NCI-H82 treated with DMSO at 0.1 percent for 48 hours (cell line): ENCODE data around the gene TFPI.

Experiments
- DNase-seq: peaks from one replicate; lab custom pipeline; 2025; ENCODE audit not compliant: unreplicated experiment; lab: John Stamatoyannopoulos, UW

TFPI gene

GRCh38 chr2:187422282-187422681 is 132.0 kb downstream of the TFPI start:
- DNase-seq, result no peak

DNA sequence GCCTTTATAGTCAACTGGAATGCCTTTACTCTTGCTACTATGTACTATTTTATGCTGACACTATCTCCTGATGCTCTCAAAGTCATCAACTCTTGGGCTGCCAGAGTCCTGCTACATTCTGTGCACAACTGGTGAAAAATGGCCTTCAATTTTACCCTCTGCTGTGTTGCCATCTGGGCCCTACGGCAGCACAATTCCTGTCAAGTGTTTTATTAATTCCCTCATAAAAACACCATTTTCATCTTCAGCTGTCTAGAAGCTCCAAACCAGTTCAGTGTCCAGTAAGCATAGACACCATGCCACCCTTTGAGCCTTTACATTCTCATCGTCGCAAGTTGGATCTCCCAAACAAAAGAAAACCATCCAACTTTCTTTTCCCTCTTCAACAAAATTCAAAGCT is 132.7 kb downstream of the TFPI start:
- no peak for DNase-seq

DNA sequence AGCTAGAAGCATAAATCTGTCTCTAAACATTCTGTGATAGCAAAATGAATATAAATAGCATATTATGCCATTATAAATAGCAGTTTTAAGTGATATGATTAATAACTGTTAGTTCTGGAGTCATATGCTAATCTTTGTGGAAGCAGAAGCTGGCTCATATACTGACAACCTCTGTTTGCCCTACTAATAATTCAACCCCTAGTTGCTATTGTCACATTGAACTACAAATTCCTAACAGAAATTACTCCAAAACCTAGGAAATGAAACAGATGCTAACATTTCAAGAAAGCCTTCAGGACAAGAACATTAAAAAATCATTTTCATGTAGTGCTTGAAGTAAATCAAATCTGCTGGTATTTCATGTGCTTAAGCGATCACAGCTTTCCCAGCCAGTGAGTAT is 134.4 kb downstream of the TFPI start:
- DNase-seq, result no peak

GRCh38 chr2:187415449-187415848 is 138.8 kb downstream of the TFPI start:
- DNase-seq, result no peak
